Measurements from ENCODE around the gene LRP1B. TPM values are rescaled to one million over a fixed set of nuclear protein-coding genes. Genes with fewer than 3 reads are reported as not detected.
A peak's percentile ranks its signal among the peaks of the same experiment; 100 is the strongest.

Gene LRP1B
- total and polyA plus RNA-seq, 2 experiments from 2014 or later: not detected

- H3K9me2 ChIP-seq (ENCODE audit: insufficient read depth): peaks cover 5% of the 10 kb centered on the region; the same call in 1 of the 2 replicates
- no peak for DNase-seq
- no peak overlapping the region for H3K4me3 ChIP-seq
- H3K9me3 ChIP-seq (ENCODE audit: low read depth): no peaks in the 10 kb centered on the region
- H2AFZ ChIP-seq: no peak overlapping the region
- no peak overlapping the region for H3K27ac ChIP-seq
- H3F3A ChIP-seq (ENCODE audit: insufficient read depth): no peaks in the 10 kb centered on the region
- in situ Hi-C loops (cut with MboI): no loop called here
- no peaks in the 10 kb centered on the region for H4K20me1 ChIP-seq (ENCODE audit: insufficient read depth)
- H3K36me3 ChIP-seq (ENCODE audit: low read depth): no peaks in the 10 kb centered on the region
- peaks cover 3% of the 10 kb centered on the region; the same call in 1 of the 2 replicates for H3K4me1 ChIP-seq (ENCODE audit: insufficient read depth)
- no peak overlapping the region for H3K4me2 ChIP-seq (ENCODE audit: unreplicated experiment)
- H3K27me3 ChIP-seq (replicated peaks; ENCODE audit: insufficient read depth): no peaks in the 10 kb centered on the region
- no peak for TF ChIP-seq EZH2phosphoT487 (IDR thresholded peaks at IDR 0.05; ENCODE audit: insufficient read depth, low read depth)
- 66 to 72% methylated on average over 6 of the region's 6 CpGs for WGBS, 2 experiments (ENCODE audit: low coverage in 1 of 2, low lambda C conversion rate in 2 of 2, missing lambda C conversion rate in 2 of 2)
- no peaks in the 10 kb centered on the region for H3K79me2 ChIP-seq (ENCODE audit: insufficient read depth)
- no peak overlapping the region for H3K9ac ChIP-seq
These were observed 631.7 kb downstream of the LRP1B start for GRCh38 chr2:141499123-141499522.

- DNase-seq: peak; percentile 13
These were observed 632.3 kb downstream of the LRP1B start for GRCh38 chr2:141498561-141498960.

GRCh38 chr2:141497272-141497671, 633.5 kb downstream of the LRP1B start:
- H3K9me3 ChIP-seq (ENCODE audit: low read depth): no peaks in the 10 kb centered on the region
- 63 to 65% methylated on average over 4 of the region's 4 CpGs for WGBS, 2 experiments (ENCODE audit: low coverage in 1 of 2, low lambda C conversion rate in 2 of 2, missing lambda C conversion rate in 2 of 2)
- no peak for DNase-seq
- no peaks in the 10 kb centered on the region for H3K79me2 ChIP-seq (ENCODE audit: insufficient read depth)
- H3K4me2 ChIP-seq (ENCODE audit: unreplicated experiment): no peak overlapping the region
- in situ Hi-C loops (cut with MboI): no loop called here
- H3K27ac ChIP-seq: no peak overlapping the region
- no peak overlapping the region for H3K9ac ChIP-seq
- H3K4me1 ChIP-seq (ENCODE audit: insufficient read depth): peaks cover 6% of the 10 kb centered on the region; the same call in 1 of the 2 replicates
- H3K9me2 ChIP-seq (ENCODE audit: insufficient read depth): peaks cover 5% of the 10 kb centered on the region; the same call in 1 of the 2 replicates
- H3K4me3 ChIP-seq: no peak overlapping the region
- H3K27me3 ChIP-seq (replicated peaks; ENCODE audit: insufficient read depth): no peaks in the 10 kb centered on the region
- TF ChIP-seq EZH2 (IDR thresholded peaks at IDR 0.05; ENCODE audit: insufficient read depth, poor library complexity, severe bottlenecking): no peak
- TF ChIP-seq EZH2phosphoT487 (IDR thresholded peaks at IDR 0.05; ENCODE audit: insufficient read depth, low read depth): no peak
- H2AFZ ChIP-seq: no peak overlapping the region
- no peaks in the 10 kb centered on the region for H3F3A ChIP-seq (ENCODE audit: insufficient read depth)
- no peaks in the 10 kb centered on the region for H3K36me3 ChIP-seq (ENCODE audit: low read depth)
- H4K20me1 ChIP-seq (ENCODE audit: insufficient read depth): no peaks in the 10 kb centered on the region

More at GRCh38 chr2:141498561-141498960, 632.3 kb downstream of the LRP1B start:
- in situ Hi-C loops (cut with MboI): no loop called here
- Histone ChIP-seq H3K4me1 (ENCODE audit: insufficient read depth) (peaks cover 3% of the 10 kb centered on the region; the same call in 1 of the 2 replicates), H3K4me2 (ENCODE audit: unreplicated experiment) (peak overlapping the region; percentile 4), H3K9me3 (ENCODE audit: low read depth) (no peaks in the 10 kb centered on the region), H3K4me3 (no peak overlapping the region), H4K20me1 (ENCODE audit: insufficient read depth) (no peaks in the 10 kb centered on the region), H2AFZ (no peak overlapping the region), H3K36me3 (ENCODE audit: low read depth) (no peaks in the 10 kb centered on the region), H3K27me3 (replicated peaks; ENCODE audit: insufficient read depth) (no peaks in the 10 kb centered on the region), H3K79me2 (ENCODE audit: insufficient read depth) (no peaks in the 10 kb centered on the region), H3F3A (ENCODE audit: insufficient read depth) (no peaks in the 10 kb centered on the region), H3K27ac (no peak overlapping the region), H3K9me2 (ENCODE audit: insufficient read depth) (peaks cover 5% of the 10 kb centered on the region; the same call in 1 of the 2 replicates), H3K9ac (no peak overlapping the region)
- 61 to 74% methylated on average over 1 of the region's 1 CpG for WGBS, 2 experiments (ENCODE audit: low coverage in 1 of 2, low lambda C conversion rate in 2 of 2, missing lambda C conversion rate in 2 of 2)
- no peak for TF ChIP-seq EZH2phosphoT487 (IDR thresholded peaks at IDR 0.05; ENCODE audit: insufficient read depth, low read depth)
- TF ChIP-seq EZH2 (IDR thresholded peaks at IDR 0.05; ENCODE audit: insufficient read depth, poor library complexity, severe bottlenecking): no peak

- peaks cover 5% of the 10 kb centered on the region; the same call in 1 of the 2 replicates for H3K9me2 ChIP-seq (ENCODE audit: insufficient read depth)
- no peak overlapping the region for H3K4me2 ChIP-seq (ENCODE audit: unreplicated experiment)
- no peaks in the 10 kb centered on the region for H3F3A ChIP-seq (ENCODE audit: insufficient read depth)
- in situ Hi-C loops (cut with MboI): no loop called here
- no peak overlapping the region for H3K27ac ChIP-seq
- no peak overlapping the region for H3K9ac ChIP-seq
- peak; percentile 10 for DNase-seq
- no peaks in the 10 kb centered on the region for H4K20me1 ChIP-seq (ENCODE audit: insufficient read depth)
- H3K4me3 ChIP-seq: no peak overlapping the region
- no peaks in the 10 kb centered on the region for H3K27me3 ChIP-seq (replicated peaks; ENCODE audit: insufficient read depth)
- no peaks in the 10 kb centered on the region for H3K36me3 ChIP-seq (ENCODE audit: low read depth)
- TF ChIP-seq EZH2 (IDR thresholded peaks at IDR 0.05; ENCODE audit: insufficient read depth, poor library complexity, severe bottlenecking) (no peak), EZH2phosphoT487 (IDR thresholded peaks at IDR 0.05; ENCODE audit: insufficient read depth, low read depth) (no peak)
- H3K79me2 ChIP-seq (ENCODE audit: insufficient read depth): no peaks in the 10 kb centered on the region
- no peaks in the 10 kb centered on the region for H3K9me3 ChIP-seq (ENCODE audit: low read depth)
- no peak overlapping the region for H2AFZ ChIP-seq
- 44 to 47% methylated on average over 2 of the region's 2 CpGs for WGBS, 2 experiments (ENCODE audit: low coverage in 1 of 2, low lambda C conversion rate in 2 of 2, missing lambda C conversion rate in 2 of 2)
- peaks cover 9% of the 10 kb centered on the region; the same call in 1 of the 2 replicates for H3K4me1 ChIP-seq (ENCODE audit: insufficient read depth)
These were observed 634.0 kb downstream of the LRP1B start for GRCh38 chr2:141496810-141497209.

GRCh38 chr2:141493936-141494335, 636.9 kb downstream of the LRP1B start:
- no peaks in the 10 kb centered on the region for H4K20me1 ChIP-seq (ENCODE audit: insufficient read depth)
- no peaks in the 10 kb centered on the region for H3F3A ChIP-seq (ENCODE audit: insufficient read depth)
- H3K79me2 ChIP-seq (ENCODE audit: insufficient read depth): no peaks in the 10 kb centered on the region
- no peaks in the 10 kb centered on the region for H3K36me3 ChIP-seq (ENCODE audit: low read depth)
- peaks cover 9% of the 10 kb centered on the region; the same call in 1 of the 2 replicates for H3K4me1 ChIP-seq (ENCODE audit: insufficient read depth)
- no peaks in the 10 kb centered on the region for H3K9me3 ChIP-seq (ENCODE audit: low read depth)
- DNase-seq: no peak
- H3K4me3 ChIP-seq: no peak overlapping the region
- no peaks in the 10 kb centered on the region for H3K9me2 ChIP-seq (ENCODE audit: insufficient read depth)
- no peak overlapping the region for H3K4me2 ChIP-seq (ENCODE audit: unreplicated experiment)
- H2AFZ ChIP-seq: no peak overlapping the region
- H3K27me3 ChIP-seq (replicated peaks; ENCODE audit: insufficient read depth): no peaks in the 10 kb centered on the region
- TF ChIP-seq EZH2 (IDR thresholded peaks at IDR 0.05; ENCODE audit: insufficient read depth, poor library complexity, severe bottlenecking): no peak
- no peak for TF ChIP-seq EZH2phosphoT487 (IDR thresholded peaks at IDR 0.05; ENCODE audit: insufficient read depth, low read depth)
- 40 to 47% methylated on average over 1 of the region's 1 CpG for WGBS, 2 experiments (ENCODE audit: low coverage in 1 of 2, low lambda C conversion rate in 2 of 2, missing lambda C conversion rate in 2 of 2)
- H3K9ac ChIP-seq: no peak overlapping the region
- in situ Hi-C loops (cut with MboI): no loop called here
- H3K27ac ChIP-seq: no peak overlapping the region
